ENCODE results near the gene FBXW11.
"Not testable (repeated sequence)": the region's sequence is repeated elsewhere in the genome, so short reads cannot be mapped to it uniquely, and the experiment has no call there.

FBXW11 gene

GRCh38 chr5:171981847-171982246 lies 24.6 kb downstream of the FBXW11 start:
- DNase-seq (ENCODE audit: low spot score), result no peak

GRCh38 chr5:171980792-171981191 lies 25.6 kb downstream of the FBXW11 start:
- DNase-seq (ENCODE audit: low spot score), result no peak

- no peak for DNase-seq (ENCODE audit: low spot score)
These were observed 26.8 kb downstream of the FBXW11 start for GRCh38 chr5:171979606-171980005.

GRCh38 chr5:171978519-171978918 lies 27.9 kb downstream of the FBXW11 start:
- no peak for DNase-seq (ENCODE audit: low spot score)

GRCh38 chr5:171978016-171978415 lies 28.4 kb downstream of the FBXW11 start:
- DNase-seq (ENCODE audit: low spot score), result no peak

- not testable (repeated sequence) for DNase-seq (ENCODE audit: low spot score)
These were observed 29.0 kb downstream of the FBXW11 start for GRCh38 chr5:171977244-171977950.

GRCh38 chr5:171975877-171976667 lies 30.4 kb downstream of the FBXW11 start:
- no peak for DNase-seq (ENCODE audit: low spot score)

GRCh38 chr5:171975262-171975876 lies 31.1 kb downstream of the FBXW11 start:
- DNase-seq (ENCODE audit: low spot score), result no peak

GRCh38 chr5:171970826-171971225 lies 35.6 kb downstream of the FBXW11 start:
- DNase-seq (ENCODE audit: low spot score), result no peak

- no peak for DNase-seq (ENCODE audit: low spot score)
These were observed 37.1 kb downstream of the FBXW11 start for GRCh38 chr5:171969288-171969880.

GRCh38 chr5:171968531-171968930 lies 37.9 kb downstream of the FBXW11 start:
- DNase-seq (ENCODE audit: low spot score), result no peak

GRCh38 chr5:171966964-171967363 lies 39.5 kb downstream of the FBXW11 start:
- DNase-seq (ENCODE audit: low spot score), result no peak

GRCh38 chr5:171966270-171966669 lies 40.2 kb downstream of the FBXW11 start:
- DNase-seq (ENCODE audit: low spot score), result no peak

- DNase-seq (ENCODE audit: low spot score), result no peak
These were observed 40.7 kb downstream of the FBXW11 start for GRCh38 chr5:171965745-171966144.

- no peak for DNase-seq (ENCODE audit: low spot score)
These were observed 43.0 kb downstream of the FBXW11 start for GRCh38 chr5:171963416-171963815.

- DNase-seq (ENCODE audit: low spot score), result no peak
These were observed 45.3 kb downstream of the FBXW11 start for GRCh38 chr5:171961117-171961516.

GRCh38 chr5:171957591-171958251 lies 48.7 kb downstream of the FBXW11 start:
- no peak for DNase-seq (ENCODE audit: low spot score)

GRCh38 chr5:171956887-171957495 lies 49.4 kb downstream of the FBXW11 start:
- DNase-seq (ENCODE audit: low spot score), result no peak

- DNase-seq (ENCODE audit: low spot score), result no peak
These were observed 50.1 kb downstream of the FBXW11 start for GRCh38 chr5:171956314-171956713.

- DNase-seq (ENCODE audit: low spot score), result no peak
These were observed 50.7 kb downstream of the FBXW11 start for GRCh38 chr5:171955761-171956160.

- no peak for DNase-seq (ENCODE audit: low spot score)
These were observed 51.7 kb downstream of the FBXW11 start for GRCh38 chr5:171954721-171955120.
